Body of pancreas (tissue), 4 donors: ENCODE data around the gene KATNB1. TPM values are rescaled to one million over a fixed set of nuclear protein-coding genes. Genes with fewer than 3 reads are reported as not detected.

Experiments used
- ATAC-seq: fragments of 150-250 bp; one replicate; pipeline ENCODE4 v1.9.1; 2016
- DNase-seq, 4 donors: peaks; one replicate each; pipeline ENCODE4 v3.0.0-alpha.2; 2019
- H3K27ac ChIP-seq, 4 donors: fragments of 200-600 bp; sonication (generic); 1 replicate in 3 of 4; 2 replicates in 1 of 4; pipeline versions ENCODE4 v1.5.1 to v1.6.1; 2016 to 2019; ENCODE audit warnings: mild to moderate bottlenecking in 1 of 4, mixed read lengths in 1 of 4, moderate library complexity in 1 of 4
- H3K27me3 ChIP-seq, 2 donors: fragments of 200-600 bp; sonication (generic); one replicate each; pipeline ENCODE4 v1.6.0; 2016; ENCODE audit warnings: mild to moderate bottlenecking in 1 of 2
- H3K36me3 ChIP-seq, 2 donors: fragments of 200-600 bp; sonication (generic); replicated peaks in 1 of 2; 2 replicates each; pipeline ENCODE4 v1.5.1; 2016; ENCODE audit warnings: low read depth in 2 of 2; ENCODE audit not compliant: insufficient read depth in 1 of 2
- H3K4me1 ChIP-seq: fragments of 200-600 bp; sonication (generic); one replicate; pipeline ENCODE4 v1.6.0; 2016
- H3K4me3 ChIP-seq, 2 donors: fragments of 200-600 bp; sonication (generic); 1 replicate in 1 of 2; 2 replicates in 1 of 2; pipeline ENCODE4 v1.5.1; 2016 to 2019
- H3K9me3 ChIP-seq, 3 donors: fragments of 200-600 bp; sonication (generic); 1 replicate in 2 of 3; 2 replicates in 1 of 3; pipeline ENCODE4 v1.5.1; 2016
- CTCF ChIP-seq, 7 experiments: fragments of 450-650 bp in 4 of 7; fragments of 200-600 bp in 3 of 7; sonication (generic) in 3 of 7; IDR thresholded peaks; one replicate each; pipeline ENCODE4 v1.5.1; 2016 to 2019; ENCODE audit warnings: antibody characterized with exemption in 7 of 7
- POLR2A ChIP-seq, 3 donors: fragments of 450-650 bp; IDR thresholded peaks; one replicate each; pipeline ENCODE4 v1.6.1; 2016; ENCODE audit warnings: antibody characterized with exemption in 3 of 3, mild to moderate bottlenecking in 2 of 3
- WGBS, 2 donors: methylation state at CpG; one replicate each; pipeline ENCODE4 v1.1.5; 2017; 5-methylcytosine and 5-hydroxymethylcytosine counted together
- intact Hi-C: fragments of 100-400 bp; cut with DNase I; formaldehyde crosslinking; loops from one replicate; pipeline ENCODE4 v1.15.1; 2023
- total RNA-seq, 2 donors: library from RNA; depleted of rRNA; stranded (reverse); fragments of >200 nt; gene quantifications; one replicate each; pipeline ENCODE4 v1.1.0, GENCODE V29; 2016

KATNB1 gene
- total RNA-seq, 2 donors from 2014 or later, result 13.7 to 14.2 TPM

DNA sequence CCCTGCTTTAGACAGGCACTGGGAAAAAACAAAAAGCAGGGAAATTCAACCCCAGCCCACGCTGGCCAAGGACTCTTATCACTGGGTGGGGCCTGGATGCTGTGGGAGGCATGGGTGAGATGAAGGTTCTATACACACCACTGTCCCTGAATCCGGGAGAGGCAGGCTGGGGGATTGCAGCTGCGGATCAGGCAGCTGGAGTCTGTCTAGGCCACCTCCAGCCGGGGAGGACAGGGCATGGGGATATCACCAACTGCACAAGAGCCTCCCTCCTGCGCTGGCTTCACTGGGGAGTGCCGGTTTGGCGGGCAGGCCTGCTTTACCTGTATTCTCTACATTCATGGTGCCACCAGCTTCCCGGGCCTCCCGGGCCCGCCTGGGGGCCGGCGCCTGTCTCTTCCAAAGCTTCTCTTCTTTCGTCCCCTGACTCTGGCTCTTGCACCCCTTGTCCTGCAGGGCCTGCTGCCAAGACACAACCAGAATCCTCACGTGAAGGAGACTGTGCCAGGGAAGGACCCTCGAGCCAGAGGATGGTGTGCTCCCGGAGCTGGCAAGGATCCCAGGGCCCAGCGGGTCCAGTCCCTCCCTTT lies 52.8 kb downstream of the KATNB1 start:
- ATAC-seq (no peak), DNase-seq (no peak)
- Histone ChIP-seq H3K9me3 (no peaks in the 10 kb centered on the region), H3K27me3 (no peaks in the 10 kb centered on the region), H3K36me3 (peaks cover 0 to 8% of the 10 kb centered on the region in 2 donors), H3K27ac (no peak overlapping the region), H3K4me3 (no peak overlapping the region), H3K4me1 (peaks cover 26% of the 10 kb centered on the region)
- intact Hi-C loops, result no loop called here
- 67 to 80% methylated on average over 8 to 16 of the region's 17 CpGs for WGBS, 2 donors
- no peak for TF ChIP-seq POLR2A (IDR thresholded peaks at IDR 0.05)
- TF ChIP-seq CTCF (IDR thresholded peaks at IDR 0.05), result no peak

DNA sequence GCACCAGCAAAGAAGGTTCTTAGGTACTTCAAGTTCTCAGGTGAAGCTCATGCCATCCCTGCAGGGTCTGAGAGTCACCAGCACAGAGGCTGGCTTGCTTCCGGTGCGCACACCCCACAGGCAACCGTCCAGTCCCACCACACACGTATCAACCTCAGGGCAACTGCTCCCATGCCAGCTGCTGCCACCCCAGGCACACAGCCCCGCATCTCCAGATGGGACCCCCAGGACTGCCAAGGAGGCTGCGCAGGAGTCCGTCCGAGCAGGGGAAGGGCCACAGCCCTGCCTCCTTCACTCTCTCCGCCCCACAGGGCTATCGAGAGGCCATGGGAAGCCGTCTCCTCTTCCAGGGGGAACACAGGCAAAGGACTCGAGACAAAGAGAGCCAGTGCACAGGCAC lies 53.4 kb downstream of the KATNB1 start:
- no peak for TF ChIP-seq CTCF (IDR thresholded peaks at IDR 0.05)
- TF ChIP-seq POLR2A (IDR thresholded peaks at IDR 0.05), result no peak
- Histone ChIP-seq H3K4me1 (peaks cover 20% of the 10 kb centered on the region), H3K4me3 (no peak overlapping the region), H3K27ac (no peak overlapping the region), H3K9me3 (no peaks in the 10 kb centered on the region), H3K27me3 (no peaks in the 10 kb centered on the region), H3K36me3 (peaks cover 0 to 8% of the 10 kb centered on the region in 2 donors)
- WGBS, 2 donors, result 89 to 90% methylated on average over 9 to 12 of the region's 12 CpGs
- DNase-seq (no peak), ATAC-seq (no peak)
- intact Hi-C loops, result no loop called here

DNA sequence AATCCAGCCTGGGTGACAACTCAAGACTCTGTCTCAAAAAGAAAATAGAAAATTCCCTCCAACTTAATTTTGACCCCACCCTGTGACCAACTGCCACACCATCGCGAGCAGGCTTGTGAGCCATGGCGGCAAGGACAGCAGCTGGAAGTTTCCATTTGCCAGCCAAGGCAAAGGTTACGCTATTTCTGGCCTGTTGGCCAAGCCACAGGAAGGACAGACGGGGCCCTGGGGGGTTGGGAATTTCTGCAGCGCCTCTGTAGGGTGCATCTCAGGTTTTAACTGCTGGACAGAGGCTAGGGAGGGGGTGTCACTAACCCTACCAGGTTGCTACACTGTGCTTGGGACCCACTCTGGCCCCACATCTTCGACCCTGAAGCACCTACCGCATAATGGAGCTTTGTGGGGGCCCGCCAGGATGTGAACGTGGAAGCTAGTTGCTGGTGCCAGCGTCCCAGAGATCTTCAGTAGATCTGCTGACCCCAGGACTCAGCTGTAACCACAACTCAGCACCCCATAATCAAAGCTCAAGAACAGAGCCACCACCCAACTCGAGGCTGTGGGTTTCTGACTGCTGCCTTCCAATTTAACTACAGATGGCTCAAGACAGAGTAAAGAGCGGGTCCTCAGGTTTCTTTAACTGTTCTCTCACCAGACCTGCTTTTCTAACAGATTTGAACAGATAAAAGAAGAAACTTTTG lies 55.8 kb downstream of the KATNB1 start:
- Histone ChIP-seq H3K27ac (peak overlapping the region in 3 of 4 donors; percentile 7 to 23 (median 10)), H3K9me3 (no peaks in the 10 kb centered on the region), H3K4me3 (no peak overlapping the region), H3K36me3 (peaks cover 0 to 8% of the 10 kb centered on the region in 2 donors), H3K4me1 (peaks cover 34% of the 10 kb centered on the region), H3K27me3 (no peaks in the 10 kb centered on the region)
- WGBS, 2 donors, result 46 to 51% methylated on average over 9 to 13 of the region's 13 CpGs
- DNase-seq, result peak in 2 of 4 donors; percentile 43 to 50
- no peak for ATAC-seq
- TF ChIP-seq POLR2A (IDR thresholded peaks at IDR 0.05), result no peak
- TF ChIP-seq CTCF (IDR thresholded peaks at IDR 0.05), result no peak
- intact Hi-C loops, result no loop called here

GRCh38 chr16:57791893-57792461 lies 56.4 kb downstream of the KATNB1 start:
- Histone ChIP-seq H3K4me1 (peaks cover 40% of the 10 kb centered on the region), H3K9me3 (no peaks in the 10 kb centered on the region), H3K36me3 (peaks cover 0 to 8% of the 10 kb centered on the region in 2 donors), H3K4me3 (no peak overlapping the region), H3K27ac (peak overlapping the region in 1 of 4 donors; percentile 10), H3K27me3 (no peaks in the 10 kb centered on the region)
- WGBS, 2 donors, result 62 to 70% methylated on average over 8 of the region's 8 CpGs
- TF ChIP-seq POLR2A (IDR thresholded peaks at IDR 0.05) (no peak), CTCF (IDR thresholded peaks at IDR 0.05) (no peak)
- DNase-seq (no peak), ATAC-seq (no peak)
- intact Hi-C loops, result no loop called here
